GM21717 (cell line): Measurements from ENCODE around the gene CISTR.

ENCODE experiments used
- ATAC-seq: cut with Tn5 transposase; IDR thresholded peaks from one replicate; pipeline ENCODE4 v1.9.1; 2021; ENCODE audit warnings: mild to moderate bottlenecking, moderate library complexity; ENCODE audit not compliant: unreplicated experiment

The CISTR gene

DNA sequence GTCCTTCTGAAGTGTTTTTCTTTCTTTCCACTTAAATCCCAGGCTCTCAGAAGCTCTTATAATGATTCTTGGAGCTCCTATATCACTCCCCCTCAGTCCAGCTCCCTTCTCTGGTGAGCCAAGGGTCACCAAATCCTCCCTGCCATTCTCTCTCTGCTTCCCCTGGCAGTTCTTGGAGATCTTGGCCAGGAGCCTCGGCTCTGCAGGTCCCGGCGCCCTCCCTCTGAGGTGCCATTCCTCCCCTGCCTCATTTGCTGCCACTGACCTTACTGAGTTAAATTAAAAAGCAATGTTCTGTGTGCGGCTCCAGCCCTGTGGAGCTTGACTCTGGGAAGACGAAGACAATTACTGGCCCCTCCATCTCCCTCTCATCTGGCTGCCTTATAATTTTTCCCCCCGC is 7.0 kb downstream of the CISTR start:
- ATAC-seq: no peak

GRCh38 chr12:53744130-53744441 is 7.7 kb downstream of the CISTR start:
- no peak for ATAC-seq

DNA sequence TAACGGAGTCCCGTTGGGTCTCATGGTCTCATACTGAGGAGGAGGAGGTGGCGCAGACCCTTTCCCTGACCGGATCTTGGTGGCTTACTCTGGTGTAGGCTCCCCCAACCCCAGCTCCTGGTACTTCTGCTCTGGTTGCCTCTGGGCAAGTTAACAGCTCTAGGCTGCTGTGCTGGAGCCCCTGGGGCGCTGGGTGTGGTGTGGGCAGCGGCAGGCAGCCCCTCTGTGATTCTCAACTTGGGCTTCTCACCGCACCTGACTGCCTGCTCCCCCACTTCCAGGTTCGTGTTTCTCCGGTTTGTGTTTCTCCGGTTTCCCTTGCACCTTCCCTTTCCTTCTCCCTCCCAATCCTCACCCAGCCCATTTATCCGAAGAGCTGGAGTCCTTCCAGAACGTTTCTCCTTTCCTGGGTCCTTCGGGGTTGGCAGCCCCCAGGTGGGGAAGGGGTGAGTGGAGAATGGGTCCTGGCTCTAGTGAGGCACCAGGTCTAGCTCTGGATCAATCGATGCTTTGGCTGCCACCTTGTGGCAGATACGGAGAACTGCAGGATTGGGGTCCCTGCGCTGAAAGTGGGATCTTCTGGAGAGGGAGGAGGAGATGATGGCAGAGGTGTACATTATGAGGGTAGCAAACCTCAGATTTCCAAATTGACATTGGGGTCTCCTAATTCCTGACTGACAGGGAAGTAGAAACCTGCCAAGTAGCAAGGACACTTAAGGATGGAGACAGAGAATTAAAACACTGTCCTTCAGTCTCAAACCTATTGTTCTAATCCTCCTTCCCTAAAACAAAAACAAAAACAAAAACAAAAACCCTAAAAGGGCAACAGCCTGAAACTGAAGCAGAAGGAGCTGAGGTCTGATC is 8.3 kb downstream of the CISTR start:
- no peak for ATAC-seq

- no peak for ATAC-seq
These were observed 11.7 kb downstream of the CISTR start for GRCh38 chr12:53740130-53740491.

- no peak for ATAC-seq
These were observed 12.3 kb downstream of the CISTR start for GRCh38 chr12:53739214-53740129.

DNA sequence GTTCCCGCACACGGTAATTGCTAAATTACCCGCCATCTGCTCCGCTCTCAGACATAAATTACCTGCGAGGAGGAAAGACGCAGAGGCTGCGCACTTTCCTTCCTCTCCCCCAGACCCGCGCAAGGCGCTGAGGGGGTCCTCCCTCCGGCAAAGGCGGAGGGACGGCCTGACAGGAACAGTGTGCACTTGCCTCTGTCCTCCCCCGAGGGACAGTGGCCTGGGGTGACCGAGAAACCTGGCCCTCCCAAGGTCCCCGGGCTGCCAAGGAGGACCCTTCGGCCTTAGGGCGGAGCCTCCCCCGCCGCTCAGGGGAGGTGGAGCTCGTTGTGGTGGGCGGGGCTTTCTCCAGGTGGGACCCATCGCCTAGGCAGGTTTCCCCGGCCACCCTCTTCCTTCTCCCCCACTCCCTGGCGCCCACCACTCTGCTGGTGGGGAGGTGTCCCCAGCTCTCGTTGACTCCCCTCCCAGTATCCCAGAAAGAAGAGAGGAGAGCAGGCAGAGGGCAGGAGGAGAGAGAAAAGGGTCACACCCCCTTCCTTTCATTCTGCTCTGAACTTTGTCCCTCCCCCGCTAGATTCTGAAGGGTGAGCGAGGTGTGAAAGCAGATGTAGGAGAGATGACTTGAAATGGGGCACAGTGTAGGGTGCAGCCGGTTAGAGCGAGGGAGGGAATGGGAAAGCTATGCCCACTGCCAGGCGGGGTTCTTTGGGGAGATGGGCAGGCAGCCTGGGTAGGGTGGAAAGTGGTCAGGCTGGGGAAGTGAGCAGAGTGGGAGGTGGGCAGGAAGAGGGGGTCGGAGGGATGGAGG is 13.2 kb downstream of the CISTR start:
- no peak for ATAC-seq

DNA sequence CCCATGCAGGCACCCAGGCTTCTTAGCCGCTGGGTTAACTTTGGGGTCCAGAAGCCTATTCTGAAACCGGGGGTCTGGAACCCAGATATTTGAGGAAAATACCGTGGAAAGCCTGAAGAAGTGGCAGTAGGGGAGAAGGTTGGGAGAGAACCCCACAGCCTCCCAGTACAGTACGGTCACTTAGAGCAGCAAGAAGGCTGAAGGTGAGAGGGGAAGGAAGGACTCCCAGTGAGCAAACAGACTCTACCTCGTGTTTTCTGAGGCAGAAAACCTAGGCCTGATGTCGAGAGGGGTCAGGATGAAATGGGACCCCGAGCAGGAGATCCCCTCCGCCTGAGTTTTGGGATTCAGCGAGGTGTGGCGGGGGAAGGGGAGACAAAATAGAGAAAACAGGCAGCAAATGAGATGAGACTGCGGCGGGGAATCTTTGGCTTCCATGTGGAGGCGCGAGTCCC is 13.8 kb downstream of the CISTR start:
- ATAC-seq: no peak

DNA sequence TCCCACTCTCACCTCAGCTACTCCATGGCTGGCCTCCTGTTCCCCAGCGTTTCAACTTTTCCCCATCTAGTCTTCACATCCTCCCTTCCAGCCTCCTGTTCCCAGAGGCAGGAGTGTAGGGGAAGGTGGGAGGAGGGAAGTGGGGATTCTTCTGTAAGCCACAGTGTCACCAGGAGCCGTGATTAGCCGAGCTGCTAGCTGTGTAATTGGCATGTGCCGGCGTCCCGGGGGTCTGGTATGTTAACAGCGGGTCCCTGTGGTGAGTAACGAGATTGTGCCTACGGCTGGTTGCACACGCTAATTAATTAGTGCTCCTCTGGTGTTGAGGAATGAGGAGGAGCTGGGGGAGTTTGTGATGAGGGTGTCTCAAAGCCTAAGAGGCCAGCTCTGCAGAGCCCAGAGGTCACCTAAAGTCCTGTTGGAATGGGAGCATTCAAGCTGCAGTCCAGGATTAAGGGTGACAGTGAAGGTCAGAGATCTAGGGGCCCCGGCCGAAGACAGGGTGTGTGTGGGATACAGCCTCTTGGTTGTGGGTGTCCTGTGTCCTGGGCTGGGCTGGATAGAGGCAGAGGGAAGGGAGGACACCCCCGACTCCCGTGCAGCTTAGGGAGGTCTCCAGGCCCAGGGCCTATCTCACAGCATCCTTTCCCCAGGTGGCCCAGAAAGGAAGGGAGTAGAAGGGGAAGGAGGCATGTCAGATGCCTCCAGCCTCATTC is 14.5 kb downstream of the CISTR start:
- ATAC-seq: no peak

DNA sequence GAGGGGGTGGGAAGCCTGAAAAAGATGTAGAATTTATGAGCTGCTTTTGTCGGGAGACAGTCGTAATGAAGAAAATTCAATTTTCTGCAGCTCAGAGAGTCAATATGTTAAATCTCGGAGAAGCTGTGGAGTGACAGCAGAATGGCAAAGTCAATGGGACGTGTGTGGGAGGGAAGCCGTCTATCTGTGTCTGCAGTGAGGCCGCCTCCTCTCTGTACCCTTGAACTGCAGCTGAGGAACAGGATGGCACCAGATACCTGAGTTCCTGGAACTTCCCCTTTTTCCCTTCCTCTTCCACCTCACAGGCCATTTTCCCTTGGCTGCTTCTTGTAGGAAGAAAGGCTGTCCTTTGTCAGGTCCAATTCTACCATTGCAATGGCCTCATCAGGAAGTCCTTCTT is 15.2 kb downstream of the CISTR start:
- no peak for ATAC-seq

DNA sequence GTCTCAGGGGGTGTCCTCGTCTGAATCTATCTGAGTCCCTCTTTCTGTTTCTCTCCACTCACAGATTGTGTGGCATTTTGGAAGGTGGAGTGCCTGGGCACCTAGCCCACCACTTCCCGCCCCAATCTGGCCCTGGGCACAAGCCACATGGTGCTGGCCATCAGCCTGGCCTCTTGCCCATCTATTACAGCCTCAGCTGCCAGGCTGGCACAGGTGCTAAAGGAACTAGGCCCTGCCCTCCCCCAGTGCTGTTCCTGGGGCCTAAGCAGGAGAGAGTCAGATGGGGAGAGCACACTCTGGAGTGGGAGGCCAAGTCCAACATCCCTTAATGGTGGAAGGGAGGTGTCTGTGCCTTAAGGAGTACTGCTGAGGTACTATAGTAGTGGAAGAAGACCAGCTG is 16.2 kb downstream of the CISTR start:
- ATAC-seq: no peak

GRCh38 chr12:53734425-53734824 is 17.4 kb downstream of the CISTR start:
- no peak for ATAC-seq

DNA sequence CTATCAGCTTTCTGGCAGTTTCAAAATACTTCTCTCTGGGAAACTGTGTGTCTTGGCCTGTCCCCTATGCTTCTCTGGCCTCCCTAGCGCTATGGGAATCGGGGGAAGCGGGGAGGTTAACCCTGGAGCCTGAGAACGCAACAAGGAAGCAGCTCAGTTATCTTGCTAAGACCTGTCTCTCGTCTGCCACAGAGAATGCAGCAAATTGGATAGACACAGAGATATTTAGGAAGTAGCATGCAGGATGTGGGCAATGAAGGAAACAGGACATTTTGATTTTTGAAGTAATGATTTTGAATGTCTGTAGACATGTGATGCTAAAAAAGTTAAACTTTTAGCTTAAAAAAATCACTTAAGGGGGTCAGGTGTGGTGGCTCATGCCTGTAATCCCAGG is 18.0 kb downstream of the CISTR start:
- no peak for ATAC-seq

DNA sequence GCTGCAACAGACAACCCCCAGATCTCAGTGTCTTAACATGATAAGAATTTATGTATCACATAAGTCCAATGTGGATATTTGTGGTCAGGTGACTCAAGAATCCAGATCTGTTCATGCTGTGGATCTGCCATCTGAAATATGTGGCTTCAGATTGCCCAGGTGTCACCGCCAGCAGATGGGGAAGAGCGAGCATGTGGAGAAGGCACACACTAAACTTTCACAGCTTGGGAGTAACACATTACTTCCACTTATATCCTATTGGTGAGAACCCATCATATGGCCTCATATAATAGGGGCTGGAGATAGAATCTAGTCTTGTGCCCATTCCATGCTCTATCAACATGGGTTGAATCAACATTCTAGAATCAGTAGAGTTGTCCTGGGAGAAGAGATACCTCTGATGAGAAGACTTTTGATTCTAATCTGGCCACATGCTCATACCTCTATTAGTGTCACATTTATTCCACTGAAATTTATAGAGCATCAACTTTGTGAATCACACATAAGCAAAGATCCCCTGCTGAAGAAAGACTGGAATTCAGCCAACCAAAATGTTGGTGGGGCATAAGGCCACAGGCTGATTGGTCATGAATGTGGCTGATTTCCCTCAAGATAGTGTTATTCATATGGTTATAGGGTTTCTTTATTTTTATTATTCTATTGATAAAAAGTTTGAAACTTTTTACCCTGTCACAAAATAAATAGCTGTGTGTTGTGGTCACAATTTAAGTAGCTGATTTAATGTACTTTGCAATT is 18.6 kb downstream of the CISTR start:
- no peak for ATAC-seq

GRCh38 chr12:53729644-53730043 is 22.1 kb downstream of the CISTR start:
- ATAC-seq: no peak

- no peak for ATAC-seq
These were observed 23.6 kb downstream of the CISTR start for GRCh38 chr12:53728206-53728605.

GRCh38 chr12:53727310-53728041 is 24.3 kb downstream of the CISTR start, which contains the start of gene CALCOCO1:
Gene CALCOCO1 (minus strand): TSS chr12:53727452. CDS start chr12:53725242, 2,210 bp downstream.
- ATAC-seq: peak; percentile 96

DNA sequence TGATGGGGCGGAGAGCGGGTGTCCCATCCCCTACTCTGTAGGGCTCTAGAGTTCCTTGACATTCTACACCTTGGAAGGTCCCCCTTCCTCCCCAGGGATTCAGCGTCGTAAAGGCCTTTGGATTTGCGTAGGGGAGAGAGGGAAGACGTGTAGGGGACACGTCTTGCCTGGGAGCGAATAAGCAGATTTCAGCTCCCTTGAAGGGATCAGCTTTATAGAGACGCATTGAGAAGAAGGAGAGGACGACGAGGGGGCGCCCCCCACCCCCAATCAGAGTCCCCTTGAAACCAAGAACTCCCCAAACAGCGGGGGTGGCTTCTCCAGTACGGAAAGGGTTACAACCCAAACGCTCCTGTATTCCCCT is 24.9 kb downstream of the CISTR start:
- ATAC-seq: no peak

DNA sequence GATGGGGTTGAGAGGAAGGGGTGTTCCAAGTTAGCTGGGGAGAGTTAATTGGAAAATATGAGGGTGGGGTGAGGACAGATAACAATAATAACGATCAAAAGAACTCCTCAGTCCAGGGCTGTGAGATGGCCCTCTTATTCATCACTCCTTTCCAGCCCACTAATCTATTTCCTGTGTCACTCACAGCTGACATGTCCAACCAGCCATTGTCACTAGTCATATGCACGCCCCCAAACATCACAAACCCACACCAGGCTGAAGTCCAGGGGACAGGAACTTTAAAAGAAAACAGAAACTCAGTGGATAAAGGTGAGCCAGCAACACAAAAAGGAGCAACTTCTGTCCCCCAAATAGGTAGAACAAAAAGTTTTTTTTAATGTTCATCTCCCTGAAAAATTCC is 25.4 kb downstream of the CISTR start:
- ATAC-seq: no peak

GRCh38 chr12:53725824-53726223 is 26.0 kb downstream of the CISTR start:
- ATAC-seq: no peak
